ENCODE measurements around the gene PPT1. TPM values are rescaled to one million over a fixed set of nuclear protein-coding genes. Genes with fewer than 3 reads are reported as not detected.
A peak's percentile ranks its signal among the peaks of the same experiment; 100 is the strongest.
"Not testable (repeated sequence)": the region's sequence is repeated elsewhere in the genome, so short reads cannot be mapped to it uniquely, and the experiment has no call there.

Gene PPT1
- total and polyA plus RNA-seq, 2 of the 8 experiments (the other 6 are each of a cell fraction or from before 2014, with no cell fraction given), result 77.1 to 150 TPM

DNA sequence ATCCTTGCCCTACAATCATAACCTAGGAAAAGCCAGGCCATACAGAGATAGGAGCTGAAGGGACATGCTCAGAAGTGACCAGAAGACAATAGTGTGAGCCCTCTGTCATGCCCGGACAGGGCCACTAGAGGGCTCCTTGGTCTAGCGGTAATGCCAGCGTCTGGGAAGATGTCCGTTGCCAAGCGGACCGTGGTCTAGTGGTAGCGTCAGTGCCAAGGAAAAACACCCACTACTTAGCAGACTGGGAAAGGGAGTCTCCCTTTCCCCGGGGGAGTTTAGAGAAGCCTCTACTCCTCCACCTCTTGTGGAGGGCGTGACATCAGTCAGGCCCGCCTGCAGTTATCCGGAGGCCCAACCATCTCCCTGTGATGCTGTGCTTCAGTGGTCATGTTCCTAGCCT lies 12.3 kb downstream of the PPT1 start:
- not testable (repeated sequence) for H4K91ac ChIP-seq (replicated peaks; ENCODE audit: insufficient read length, low read length); H3K4me3 ChIP-seq (ENCODE audit: extremely low read depth in 1 of 4, insufficient read depth in 2 of 4, low read depth in 3 of 4, low read length in 4 of 4); H3K4me2 ChIP-seq (ENCODE audit: insufficient read depth in 1 of 2, low read depth in 2 of 2, low read length in 2 of 2); H2BK5ac ChIP-seq (ENCODE audit: low read depth, low read length); H4K20me1 ChIP-seq (replicated peaks in 1 of 2; ENCODE audit: control insufficient read depth in 1 of 2, insufficient read depth in 2 of 2, low read length in 2 of 2); H3K9me3 ChIP-seq (ENCODE audit: insufficient read depth in 2 of 2, low read depth in 1 of 2, low read length in 1 of 2); H3K79me2 ChIP-seq (ENCODE audit: control insufficient read depth in 1 of 2, insufficient read depth in 2 of 2, low read length in 2 of 2); H2BK120ac ChIP-seq (replicated peaks; ENCODE audit: low read depth, low read length); H4K5ac ChIP-seq (ENCODE audit: insufficient read length, low read depth, low read length); H3K14ac ChIP-seq (ENCODE audit: insufficient read length); H3K27ac ChIP-seq (ENCODE audit: low read depth, low read length); H2AK5ac ChIP-seq (ENCODE audit: low read depth, low read length); H3K4me1 ChIP-seq (replicated peaks in 1 of 4; ENCODE audit: control insufficient read depth in 3 of 4, insufficient read depth in 4 of 4, low read length in 3 of 4); H3K4ac ChIP-seq (replicated peaks; ENCODE audit: insufficient read length, low read depth, low read length); H3K23me2 ChIP-seq (ENCODE audit: low read depth, low read length); H3K9ac ChIP-seq (replicated peaks in 1 of 4; ENCODE audit: extremely low read depth in 1 of 4, low read depth in 3 of 4, low read length in 3 of 4); H3K23ac ChIP-seq (ENCODE audit: insufficient read length); H2BK12ac ChIP-seq (ENCODE audit: low read depth, low read length); H2BK20ac ChIP-seq (ENCODE audit: low read length); H4K8ac ChIP-seq (ENCODE audit: extremely low read depth, insufficient read depth, low read length); H2BK15ac ChIP-seq (ENCODE audit: low read length); H3K18ac ChIP-seq (ENCODE audit: extremely low read depth, low read length); H2AFZ ChIP-seq (ENCODE audit: low read length); H3K27me3 ChIP-seq (replicated peaks in 1 of 4; ENCODE audit: control insufficient read depth in 3 of 4, extremely low read depth in 1 of 4, insufficient read depth in 3 of 4, low read length in 3 of 4); H3K79me1 ChIP-seq (ENCODE audit: low read depth, low read length); FAIRE-seq; H3K56ac ChIP-seq (replicated peaks; ENCODE audit: insufficient read length, low read depth, low read length)
- ChIA-PET CTCF (ENCODE audit: partially characterized antibody) (interaction anchor here (0.7 to 3.5 kb wide), 21 partner anchors 8 to 320 kb away, joined by 3 to 20 read pairs (median 4); partner anchors contain the start of gene PPT1), POLR2A (ENCODE audit: partially characterized antibody) (interaction anchor here (1.2 kb wide), 1 partner anchor 10 kb away, joined by 6 read pairs; no protein-coding TSS in a partner anchor)
- peak; percentile 23 to 87 for DNase-seq (ENCODE audit: low read depth in 1 of 2, low spot score in 2 of 2)
- WGBS, 2 experiments (ENCODE audit: extremely low coverage in 1 of 2, insufficient coverage in 1 of 2, insufficient read length in 1 of 2, insufficient replicate concordance in 2 of 2, low coverage in 1 of 2, low lambda C conversion rate in 2 of 2, missing lambda C conversion rate in 1 of 2), result 50% methylated on average over 11 of the region's 11 CpGs; no CpG with 5 or more reads in 1 of the 2 experiments
- TF ChIP-seq, protein P1, sequence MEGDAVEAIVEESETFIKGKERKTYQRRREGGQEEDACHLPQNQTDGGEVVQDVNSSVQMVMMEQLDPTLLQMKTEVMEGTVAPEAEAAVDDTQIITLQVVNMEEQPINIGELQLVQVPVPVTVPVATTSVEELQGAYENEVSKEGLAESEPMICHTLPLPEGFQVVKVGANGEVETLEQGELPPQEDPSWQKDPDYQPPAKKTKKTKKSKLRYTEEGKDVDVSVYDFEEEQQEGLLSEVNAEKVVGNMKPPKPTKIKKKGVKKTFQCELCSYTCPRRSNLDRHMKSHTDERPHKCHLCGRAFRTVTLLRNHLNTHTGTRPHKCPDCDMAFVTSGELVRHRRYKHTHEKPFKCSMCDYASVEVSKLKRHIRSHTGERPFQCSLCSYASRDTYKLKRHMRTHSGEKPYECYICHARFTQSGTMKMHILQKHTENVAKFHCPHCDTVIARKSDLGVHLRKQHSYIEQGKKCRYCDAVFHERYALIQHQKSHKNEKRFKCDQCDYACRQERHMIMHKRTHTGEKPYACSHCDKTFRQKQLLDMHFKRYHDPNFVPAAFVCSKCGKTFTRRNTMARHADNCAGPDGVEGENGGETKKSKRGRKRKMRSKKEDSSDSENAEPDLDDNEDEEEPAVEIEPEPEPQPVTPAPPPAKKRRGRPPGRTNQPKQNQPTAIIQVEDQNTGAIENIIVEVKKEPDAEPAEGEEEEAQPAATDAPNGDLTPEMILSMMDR (IDR thresholded peaks at IDR 0.05; ENCODE audit: control extremely low read depth in 1 of 3, insufficient read depth in 1 of 3, low read depth in 1 of 3, low read length in 3 of 3), result peak; percentile 53 to 73 (median 55)
- peak; percentile 65 to 66 for TF ChIP-seq RAD21 (IDR thresholded peaks at IDR 0.05 in 1 of 2, conservative IDR thresholded peaks at IDR 0.05 in 1 of 2; ENCODE audit: low read depth in 2 of 2, low read length in 2 of 2)
- H3K36me3 ChIP-seq (ENCODE audit: control insufficient read depth in 2 of 4, insufficient read depth in 4 of 4, low read length in 3 of 4), result peaks cover 8 to 62% (median 35%) of the 10 kb centered on the region in 4 experiments; a peak in 6 of 8 replicates

Measured in H1 (cell line).